HG03442 (cell line): ENCODE results near the gene IRGM.
"Not testable (repeated sequence)": the region's sequence is repeated elsewhere in the genome, so short reads cannot be mapped to it uniquely, and the experiment has no call there.

Source experiments
- ATAC-seq: cut with Tn5 transposase; IDR thresholded peaks from one replicate; pipeline ENCODE4 v1.9.1; 2021; ENCODE audit warnings: mild to moderate bottlenecking, moderate library complexity; ENCODE audit not compliant: unreplicated experiment

The IRGM gene, protein sequence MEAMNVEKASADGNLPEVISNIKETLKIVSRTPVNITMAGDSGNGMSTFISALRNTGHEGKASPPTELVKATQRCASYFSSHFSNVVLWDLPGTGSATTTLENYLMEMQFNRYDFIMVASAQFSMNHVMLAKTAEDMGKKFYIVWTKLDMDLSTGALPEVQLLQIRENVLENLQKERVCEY

DNA sequence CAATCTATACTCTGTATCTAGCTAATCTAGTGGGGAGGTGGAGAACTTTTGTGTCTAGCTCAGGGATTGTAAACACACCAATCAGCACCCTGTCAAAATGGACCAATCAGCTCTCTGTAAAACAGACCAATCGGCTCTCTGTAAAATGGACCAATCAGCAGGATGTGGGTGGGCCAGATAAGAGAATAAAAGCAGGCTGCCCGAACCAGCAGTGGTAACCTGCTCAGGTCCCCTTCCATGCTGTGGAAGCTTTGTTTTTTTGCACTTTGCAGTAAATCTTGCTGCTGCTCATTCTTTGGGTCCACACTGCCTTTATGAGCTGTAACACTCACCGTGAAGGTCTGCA is at the start of gene IRGM:
Gene IRGM, plus strand, starts transcription at position 214 of the 346 bp plus-strand sequence. CDS start 1,603 bp downstream, outside the sequence.
- ATAC-seq, result not testable (repeated sequence)

DNA sequence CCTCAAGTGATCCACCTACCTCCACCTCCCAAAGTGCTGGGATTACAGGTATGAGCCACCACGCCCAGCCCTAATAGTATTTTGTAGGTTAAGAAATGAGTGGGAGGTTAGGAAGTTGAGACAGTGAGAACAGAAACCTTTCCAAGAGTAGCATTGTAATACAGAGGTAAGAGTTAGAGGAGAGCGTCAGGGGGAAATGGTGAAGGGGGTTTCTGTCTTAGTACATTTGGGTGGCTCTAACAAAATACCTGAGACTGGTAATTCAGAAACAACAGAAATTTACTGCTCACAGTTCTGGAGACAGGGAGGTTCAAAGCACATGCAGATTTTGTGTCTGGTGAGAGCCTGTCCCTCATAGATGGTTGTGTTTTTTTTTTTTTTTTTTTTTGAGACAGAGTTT is 48.9 kb upstream of the IRGM start:
- ATAC-seq, result no peak

DNA sequence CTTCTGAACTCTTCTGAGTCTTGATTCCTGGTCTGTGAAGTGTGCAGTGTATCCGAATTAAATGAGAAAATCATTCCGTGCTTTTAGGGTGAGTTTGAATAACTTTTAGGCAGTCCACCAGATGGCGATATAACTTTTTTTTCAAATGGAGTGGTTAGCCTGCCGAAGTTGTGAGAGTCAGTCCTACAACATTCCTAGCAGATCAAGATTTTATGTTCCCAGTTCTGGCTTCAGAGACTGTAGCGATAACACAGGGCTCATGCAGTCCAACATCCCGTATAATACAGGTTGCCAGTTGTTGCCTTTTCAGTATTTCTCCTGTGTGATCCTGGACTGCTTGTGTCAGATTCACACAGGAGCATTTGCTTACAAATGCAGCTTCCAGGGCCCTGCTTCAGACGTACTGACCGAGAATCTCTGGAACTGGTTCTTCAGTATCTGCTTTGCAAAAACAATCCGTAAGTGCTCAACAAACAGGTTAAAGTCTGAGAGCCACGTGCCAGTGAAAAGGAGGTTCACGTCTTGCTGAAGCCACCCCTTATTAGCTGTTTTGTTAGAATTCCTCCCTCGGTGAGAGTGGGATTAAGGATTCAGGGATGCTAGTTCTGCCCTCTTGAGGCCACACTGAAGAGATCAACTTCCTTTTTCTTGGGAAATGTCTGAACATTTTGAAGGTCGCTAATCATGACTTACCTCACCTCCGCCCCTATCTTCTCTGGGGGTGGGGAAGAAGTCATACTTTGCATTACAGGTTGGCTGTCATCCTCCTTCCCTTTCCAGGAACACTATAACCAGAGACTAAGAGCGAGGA is 45.0 kb upstream of the IRGM start:
- ATAC-seq, result peak; percentile 49

DNA sequence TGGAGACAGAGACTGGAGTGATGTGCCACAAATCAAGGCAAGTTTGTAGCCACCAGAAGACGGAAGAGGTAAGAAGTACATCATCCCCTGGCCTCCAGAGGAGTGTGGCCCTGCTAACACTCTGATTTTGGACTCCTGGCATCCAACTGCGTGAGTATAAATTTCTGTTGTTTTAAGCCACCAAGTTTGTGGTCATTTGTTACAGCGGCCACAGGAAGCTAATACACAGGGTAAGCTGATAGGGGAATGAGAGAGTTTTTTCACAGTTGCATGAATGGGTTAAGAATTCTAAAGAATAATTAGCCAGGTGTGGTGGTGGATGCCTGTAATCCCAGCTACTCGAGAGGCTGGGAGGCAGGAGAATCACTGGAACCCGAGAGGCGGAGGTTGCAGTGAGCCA is 41.9 kb upstream of the IRGM start:
- ATAC-seq, result no peak

DNA sequence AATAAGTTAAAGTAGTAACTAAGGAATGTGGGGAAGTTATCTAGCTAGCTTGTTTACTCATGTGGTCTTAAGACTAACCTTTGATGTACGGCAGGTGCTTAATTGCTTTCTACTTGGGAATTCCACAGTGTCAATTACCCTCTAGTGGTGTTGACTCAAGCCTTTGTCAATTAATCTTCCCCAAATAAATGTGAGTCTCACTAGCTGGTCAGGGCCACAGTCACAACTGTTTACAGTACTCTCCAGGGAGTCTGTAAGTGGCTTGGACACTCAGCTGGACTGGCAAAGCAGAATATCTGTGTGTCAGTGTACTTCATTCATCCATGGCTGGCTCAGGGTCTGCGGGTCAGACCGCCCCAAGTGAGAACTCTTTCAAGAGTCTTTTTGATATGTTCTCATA is 37.0 kb upstream of the IRGM start:
- no peak for ATAC-seq

DNA sequence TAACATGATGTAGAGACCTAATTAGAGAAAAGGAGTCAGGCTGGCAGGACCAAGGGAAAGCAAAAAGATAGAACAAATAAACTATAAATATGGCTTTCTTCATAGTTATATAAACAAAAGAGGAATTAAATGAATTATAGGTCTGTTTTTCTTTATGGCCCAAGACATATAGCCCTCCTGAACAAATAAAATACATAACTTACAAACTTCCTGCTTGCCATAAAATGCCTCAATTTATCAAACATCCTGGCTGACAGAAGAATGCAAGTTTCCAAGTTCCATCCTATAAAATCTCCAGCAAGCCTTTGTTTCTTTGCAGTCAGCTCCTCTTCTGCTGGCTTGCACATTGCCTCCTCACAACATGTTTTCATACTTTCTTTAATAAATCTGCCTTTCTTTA is 31.3 kb upstream of the IRGM start:
- no peak for ATAC-seq

DNA sequence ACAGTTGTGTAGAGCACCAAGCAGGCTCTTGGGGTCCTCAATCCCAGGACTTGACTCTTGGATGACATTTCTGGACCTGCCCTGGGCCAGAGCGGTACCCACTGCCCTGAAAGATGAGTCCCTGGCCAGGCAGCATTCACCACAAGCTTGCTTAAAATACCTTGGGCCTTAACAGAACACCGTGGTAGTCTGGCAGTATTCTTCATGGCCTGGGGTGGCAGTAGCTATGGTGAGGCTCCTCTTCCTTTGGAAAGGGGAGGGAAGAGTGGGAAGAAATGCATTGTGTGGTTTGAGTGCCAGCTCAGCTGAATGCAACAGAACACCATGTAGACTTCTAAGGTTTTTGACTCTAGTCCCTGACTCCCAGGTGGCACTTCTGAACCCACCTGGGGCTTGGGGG is 29.4 kb upstream of the IRGM start:
- no peak for ATAC-seq

DNA sequence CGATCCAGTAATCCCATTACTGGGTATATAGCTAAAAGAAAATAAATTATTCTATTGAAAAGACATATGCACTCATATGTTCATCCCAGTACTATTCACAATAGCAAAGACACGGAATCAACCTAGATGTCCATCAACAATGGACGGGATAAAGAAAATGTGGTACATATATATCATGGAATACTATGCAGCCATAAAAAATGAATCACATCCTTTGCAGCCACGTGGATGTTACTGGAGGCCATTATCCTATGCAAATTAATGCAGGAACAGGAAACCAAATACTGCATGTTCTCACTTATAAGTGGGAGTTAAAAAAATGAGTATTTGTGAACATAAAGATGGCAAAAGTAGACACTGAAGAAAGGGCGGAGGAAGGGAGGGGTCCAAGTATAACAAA is 16.6 kb upstream of the IRGM start:
- ATAC-seq, result no peak

DNA sequence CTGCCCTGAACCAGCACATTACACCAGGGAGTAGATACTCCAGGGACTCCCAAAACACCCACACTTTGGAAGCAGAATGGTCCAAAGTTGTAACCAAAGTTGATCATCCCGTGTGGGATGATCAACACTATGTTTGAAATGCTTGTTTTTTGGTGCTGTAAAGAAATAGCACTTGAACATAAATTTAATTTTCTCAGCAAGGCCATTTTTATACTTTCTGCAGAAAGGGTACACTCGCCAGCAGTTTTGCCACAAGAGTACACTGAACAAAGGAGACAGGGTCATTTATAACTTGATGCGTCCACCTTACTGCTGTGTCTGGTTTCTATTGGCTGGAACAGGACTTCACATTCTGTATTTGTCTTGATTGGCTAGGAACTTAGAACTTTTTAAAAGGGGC is 14.5 kb upstream of the IRGM start:
- ATAC-seq, result not testable (repeated sequence)

DNA sequence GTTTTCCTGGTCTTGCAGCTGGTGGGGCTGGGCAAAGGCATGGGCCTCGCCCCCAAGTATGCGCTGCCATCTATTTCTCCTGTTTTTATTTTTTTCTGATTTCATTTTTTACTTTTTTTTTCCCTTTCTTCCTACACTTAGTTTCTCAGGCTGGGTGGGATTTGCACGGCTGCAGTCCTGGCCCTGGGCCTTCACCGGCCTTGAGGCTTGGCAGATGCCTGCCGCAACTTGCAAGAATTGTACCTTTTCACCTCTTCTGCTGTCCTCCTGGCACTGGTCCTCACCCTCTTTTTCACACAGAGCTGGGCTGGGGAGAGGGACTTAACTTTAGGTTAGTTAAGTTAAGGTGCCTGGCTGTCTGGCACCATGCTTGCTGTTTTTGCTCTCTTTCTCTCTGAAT is 10.3 kb upstream of the IRGM start:
- no peak for ATAC-seq

DNA sequence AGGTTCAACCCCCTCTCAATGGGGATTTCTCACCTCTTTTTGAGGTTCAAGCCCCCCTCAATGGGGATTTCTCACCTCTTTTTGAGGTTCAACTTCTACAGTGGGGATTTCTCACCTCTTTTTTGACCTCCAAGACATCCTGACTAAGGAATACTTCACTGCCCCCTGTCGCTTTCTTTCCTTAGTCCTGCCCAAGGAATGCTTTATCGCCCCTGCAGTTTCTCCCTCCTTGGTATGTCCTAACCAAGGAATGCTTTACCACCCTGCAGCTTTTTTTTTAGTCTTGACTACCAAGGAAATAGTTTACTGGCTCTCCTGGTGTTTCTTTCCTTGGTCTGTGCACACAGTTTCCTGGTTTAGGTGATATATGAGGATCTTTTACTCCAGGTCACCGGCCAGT is 9.6 kb upstream of the IRGM start:
- no peak for ATAC-seq

DNA sequence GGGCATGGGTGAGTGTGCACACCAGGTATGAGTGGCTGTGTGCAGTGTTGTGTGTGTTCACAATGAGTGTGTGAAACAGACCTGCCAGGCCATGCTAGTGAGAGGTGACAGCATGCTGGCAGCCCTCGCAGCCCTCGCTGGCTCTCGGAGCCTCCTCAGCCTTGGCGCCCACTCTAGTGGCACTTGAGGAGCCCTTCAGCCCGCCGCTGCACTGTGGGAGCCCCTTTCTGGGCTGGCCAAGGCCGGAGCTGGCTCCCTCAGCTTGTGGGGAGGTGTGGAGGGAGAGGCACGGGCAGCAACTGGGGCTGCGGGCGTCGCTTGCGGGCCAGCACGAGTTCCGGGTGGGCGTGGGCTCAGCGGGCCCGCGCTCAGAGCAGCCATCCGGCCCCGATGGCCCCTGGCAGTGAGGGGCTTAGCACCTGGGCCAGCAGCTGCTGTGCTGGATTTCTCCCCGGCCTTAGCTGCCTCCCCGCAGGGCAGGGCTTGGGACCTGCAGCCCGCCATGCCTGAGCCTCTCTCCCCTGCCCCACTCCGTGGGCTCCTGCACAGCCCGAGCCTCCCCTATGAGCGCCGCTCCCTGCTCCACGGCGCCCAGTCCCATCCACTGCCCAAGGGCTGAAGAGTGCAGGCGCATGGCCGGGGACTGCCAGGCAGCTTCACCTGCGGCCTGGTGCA is 999 bp upstream of the IRGM start:
- not testable (repeated sequence) for ATAC-seq

DNA sequence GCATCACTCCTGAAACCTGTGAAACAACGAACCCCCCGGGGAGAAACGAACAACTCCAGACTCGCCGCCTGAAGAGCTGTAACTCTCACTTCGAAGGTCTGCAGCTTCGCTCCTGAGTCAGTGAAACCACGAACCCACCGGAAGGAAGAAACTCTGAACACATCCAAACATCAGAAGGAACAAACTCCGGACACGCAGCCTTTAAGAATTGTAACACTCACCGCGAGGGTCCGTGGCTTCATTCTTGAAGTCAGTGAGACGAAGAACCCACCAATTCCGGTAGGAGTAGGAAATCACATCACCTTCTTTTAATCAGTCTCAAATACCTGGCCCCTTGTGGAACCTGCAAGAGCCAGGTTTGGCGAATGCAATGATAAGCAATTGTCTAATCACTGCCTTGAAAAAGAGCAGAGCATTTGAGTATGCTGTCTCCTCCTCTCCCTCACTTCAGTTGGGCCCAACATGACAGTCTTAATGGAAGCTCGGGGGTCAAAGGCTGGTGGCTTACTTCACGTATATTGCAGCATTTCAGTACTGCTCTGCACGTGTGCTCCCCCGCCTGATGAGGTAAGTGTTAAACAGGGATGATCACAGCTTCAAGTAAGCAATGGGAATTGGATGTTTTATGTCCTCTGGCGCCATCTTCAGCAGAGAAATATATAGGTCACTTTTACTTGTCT is 473 bp downstream of the IRGM start:
- peak; percentile 95 for ATAC-seq

DNA sequence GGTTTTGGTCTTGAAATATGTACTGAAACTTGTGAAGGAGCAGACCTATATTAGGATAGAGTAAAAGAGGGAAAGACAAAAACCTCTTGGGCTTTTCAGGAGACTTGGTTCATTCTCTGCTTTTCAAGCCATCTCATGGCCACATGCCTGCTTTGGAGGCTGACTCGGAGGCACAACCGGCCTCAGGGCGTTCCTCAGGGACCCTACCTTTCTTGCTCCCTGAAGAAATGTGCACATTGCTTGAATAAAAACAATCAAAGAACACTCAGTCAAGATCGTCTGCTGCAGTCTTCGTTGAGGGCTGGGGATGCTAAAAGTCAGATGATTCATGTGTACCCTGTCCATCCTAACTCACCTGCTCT is 994 bp downstream of the IRGM start:
- no peak for ATAC-seq

DNA sequence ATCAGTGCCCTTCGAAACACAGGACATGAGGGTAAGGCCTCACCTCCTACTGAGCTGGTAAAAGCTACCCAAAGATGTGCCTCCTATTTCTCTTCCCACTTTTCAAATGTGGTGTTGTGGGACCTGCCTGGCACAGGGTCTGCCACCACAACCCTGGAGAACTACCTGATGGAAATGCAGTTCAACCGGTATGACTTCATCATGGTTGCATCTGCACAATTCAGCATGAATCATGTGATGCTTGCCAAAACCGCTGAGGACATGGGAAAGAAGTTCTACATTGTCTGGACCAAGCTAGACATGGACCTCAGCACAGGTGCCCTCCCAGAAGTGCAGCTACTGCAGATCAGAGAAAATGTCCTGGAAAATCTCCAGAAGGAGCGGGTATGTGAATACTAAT is 1.9 kb downstream of the IRGM start:
- ATAC-seq, result no peak

DNA sequence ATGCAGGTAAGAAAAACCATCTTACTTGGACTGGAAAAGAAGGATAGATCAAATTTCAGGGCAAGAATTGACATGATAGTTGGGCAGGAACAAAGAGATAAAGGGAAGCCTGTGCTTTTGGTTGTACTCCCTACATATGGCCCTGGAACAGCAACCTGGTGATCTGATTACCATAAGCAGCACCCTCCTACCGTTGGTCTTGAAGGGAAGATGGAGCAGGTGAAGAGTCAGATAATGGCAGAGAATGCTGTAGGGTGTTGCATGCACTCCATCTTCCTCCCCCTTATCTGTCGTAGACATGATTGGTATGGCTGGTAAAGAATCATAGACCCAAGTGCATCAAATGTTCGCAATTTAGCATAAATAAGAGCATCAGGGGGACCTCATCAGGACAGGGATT is 4.7 kb downstream of the IRGM start:
- no peak for ATAC-seq

DNA sequence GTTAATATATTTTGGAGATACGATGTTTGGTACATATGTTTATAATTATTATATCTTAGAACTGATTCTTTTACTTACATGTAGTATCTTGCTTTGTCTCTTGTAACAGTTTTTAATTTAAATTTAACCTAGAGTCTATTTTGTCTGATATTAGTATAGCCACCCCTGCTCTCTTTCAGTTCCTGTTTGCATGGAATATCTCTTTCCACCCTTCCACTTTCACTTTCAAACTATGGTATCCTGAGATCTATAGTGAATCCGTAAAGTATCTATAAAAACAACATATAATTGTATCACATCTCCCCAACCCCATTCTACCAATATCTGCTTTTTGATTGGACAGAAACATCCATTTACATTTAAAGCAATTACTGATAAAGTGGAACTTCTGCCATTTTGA is 7.2 kb downstream of the IRGM start:
- ATAC-seq, result no peak

DNA sequence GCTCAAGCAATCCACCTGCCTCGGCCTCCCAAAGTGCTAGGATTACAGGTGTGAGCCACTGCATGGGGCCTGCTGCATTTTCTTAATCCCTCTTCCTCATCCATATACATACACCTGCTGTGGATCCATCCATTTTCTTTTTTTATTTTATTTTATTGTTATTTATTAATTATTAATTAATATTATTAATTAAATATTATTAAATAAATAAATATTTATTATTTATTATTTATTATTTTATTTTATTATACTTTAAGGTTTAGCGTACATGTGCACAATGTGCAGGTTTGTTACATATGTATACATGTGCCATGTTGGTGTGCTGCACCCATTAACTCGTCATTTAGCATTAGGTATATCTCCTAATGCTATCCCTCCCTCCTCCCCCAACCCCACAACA is 10.4 kb downstream of the IRGM start:
- ATAC-seq, result not testable (repeated sequence)

DNA sequence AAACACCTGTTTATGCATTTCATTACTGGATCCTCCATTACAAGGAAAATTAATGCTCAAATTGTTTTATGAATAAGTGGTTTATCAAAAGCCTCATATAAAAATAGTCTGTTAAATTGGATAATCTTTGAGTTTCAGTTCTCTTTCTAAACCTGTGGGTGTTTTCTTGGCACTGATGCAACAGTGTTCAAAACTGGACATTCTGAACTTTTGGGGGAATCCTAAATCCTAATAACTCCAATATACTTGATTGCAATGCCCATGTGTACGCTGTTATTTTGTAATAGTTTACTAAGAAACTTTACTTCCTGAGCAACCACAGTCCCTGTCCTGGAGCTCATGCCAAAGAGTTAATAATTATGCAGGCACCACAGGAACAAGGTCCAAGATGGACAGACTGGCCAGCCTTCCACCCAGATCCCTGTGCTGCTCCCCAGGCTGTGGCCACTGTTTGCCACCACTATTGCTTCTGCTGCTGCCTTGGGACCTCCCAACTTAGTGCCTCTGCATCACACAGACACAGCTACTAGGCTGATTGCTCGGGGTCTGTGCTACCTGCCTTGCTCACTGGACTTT is 14.0 kb downstream of the IRGM start:
- no peak for ATAC-seq

DNA sequence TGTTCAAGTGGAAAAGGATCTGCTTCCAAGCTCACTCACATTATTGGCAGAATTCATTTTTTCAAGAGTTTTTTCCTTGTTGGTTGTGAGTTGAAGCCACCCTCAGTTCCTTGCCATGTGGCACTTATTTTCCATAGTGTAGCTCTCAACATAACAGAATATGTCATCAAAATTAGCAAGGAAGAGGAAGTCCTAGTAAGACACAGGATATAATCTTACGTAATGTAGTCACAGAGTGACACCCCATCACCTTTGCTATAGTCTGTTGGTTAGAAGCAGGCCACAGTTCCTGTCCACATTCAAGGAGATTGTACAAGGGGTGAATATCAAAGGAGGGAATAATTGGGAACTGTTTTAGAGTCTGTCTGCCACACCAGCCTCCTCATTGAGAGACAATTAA is 15.7 kb downstream of the IRGM start:
- no peak for ATAC-seq

DNA sequence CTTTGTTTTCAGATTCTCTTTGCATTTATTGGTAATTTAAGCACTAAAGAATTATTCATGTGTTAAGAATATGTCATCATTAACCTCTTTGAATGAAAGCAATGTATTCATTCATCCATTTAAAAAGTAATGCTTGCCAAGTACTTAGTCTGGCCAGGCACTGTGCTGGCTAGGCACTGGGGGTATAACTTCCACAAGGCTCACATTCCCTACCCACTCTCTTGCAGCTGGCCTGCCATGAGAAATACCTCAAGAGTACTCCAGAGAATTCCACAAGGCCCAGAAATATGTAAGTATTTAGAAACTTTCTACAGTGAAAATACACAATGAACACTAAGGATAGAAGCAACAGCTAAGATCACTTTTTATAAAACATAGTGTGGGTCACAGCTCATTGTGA is 33.0 kb downstream of the IRGM start:
- ATAC-seq, result no peak
